Parathyroid adenoma (tissue), 2 donors: ENCODE measurements around the gene CORO7.

Experiments
- H2AFZ ChIP-seq: fragments of 300-600 bp; sonication (generic); one replicate; pipeline ENCODE4 v1.7.0; 2017; ENCODE audit warnings: antibody characterized with exemption, mild to moderate bottlenecking
- H3K27ac ChIP-seq: fragments of 300-600 bp; sonication (generic); one replicate; pipeline ENCODE4 v1.7.0; 2017
- H3K27me3 ChIP-seq: fragments of 300-600 bp; sonication (generic); one replicate; pipeline ENCODE4 v1.7.0; 2017; ENCODE audit warnings: low read length; ENCODE audit not compliant: control insufficient read depth, insufficient read depth
- H3K36me3 ChIP-seq: fragments of 300-600 bp; sonication (generic); one replicate; pipeline ENCODE4 v1.7.0; 2017; ENCODE audit warnings: low read length; ENCODE audit not compliant: control insufficient read depth, insufficient read depth
- H3K4me1 ChIP-seq: fragments of 300-600 bp; sonication (generic); one replicate; pipeline ENCODE4 v1.7.0; 2017; ENCODE audit warnings: control low read depth
- H3K4me2 ChIP-seq: fragments of 300-600 bp; sonication (generic); one replicate; pipeline ENCODE4 v1.7.0; 2017; ENCODE audit warnings: low read length
- H3K4me3 ChIP-seq: fragments of 300-600 bp; sonication (generic); one replicate; pipeline ENCODE4 v1.7.0; 2017; ENCODE audit warnings: low read depth, low read length
- H3K79me2 ChIP-seq: fragments of 300-600 bp; sonication (generic); one replicate; pipeline ENCODE4 v1.7.0; 2017; ENCODE audit warnings: control low read depth
- H3K9ac ChIP-seq: fragments of 300-600 bp; sonication (generic); one replicate; pipeline ENCODE4 v1.7.0; 2017; ENCODE audit warnings: mild to moderate bottlenecking
- H3K9me3 ChIP-seq: fragments of 300-600 bp; sonication (generic); one replicate; pipeline ENCODE4 v1.7.0; 2017; ENCODE audit warnings: low read length; ENCODE audit not compliant: control insufficient read depth
- TF ChIP-seq, protein P1 (sequence below): fragments of 300-600 bp; sonication (generic); IDR thresholded peaks from one replicate; pipeline ENCODE4 v1.7.0; 2017; ENCODE audit warnings: antibody characterized with exemption, mild to moderate bottlenecking
- donor health status: primary hyperparathyroidism.

Gene CORO7

DNA sequence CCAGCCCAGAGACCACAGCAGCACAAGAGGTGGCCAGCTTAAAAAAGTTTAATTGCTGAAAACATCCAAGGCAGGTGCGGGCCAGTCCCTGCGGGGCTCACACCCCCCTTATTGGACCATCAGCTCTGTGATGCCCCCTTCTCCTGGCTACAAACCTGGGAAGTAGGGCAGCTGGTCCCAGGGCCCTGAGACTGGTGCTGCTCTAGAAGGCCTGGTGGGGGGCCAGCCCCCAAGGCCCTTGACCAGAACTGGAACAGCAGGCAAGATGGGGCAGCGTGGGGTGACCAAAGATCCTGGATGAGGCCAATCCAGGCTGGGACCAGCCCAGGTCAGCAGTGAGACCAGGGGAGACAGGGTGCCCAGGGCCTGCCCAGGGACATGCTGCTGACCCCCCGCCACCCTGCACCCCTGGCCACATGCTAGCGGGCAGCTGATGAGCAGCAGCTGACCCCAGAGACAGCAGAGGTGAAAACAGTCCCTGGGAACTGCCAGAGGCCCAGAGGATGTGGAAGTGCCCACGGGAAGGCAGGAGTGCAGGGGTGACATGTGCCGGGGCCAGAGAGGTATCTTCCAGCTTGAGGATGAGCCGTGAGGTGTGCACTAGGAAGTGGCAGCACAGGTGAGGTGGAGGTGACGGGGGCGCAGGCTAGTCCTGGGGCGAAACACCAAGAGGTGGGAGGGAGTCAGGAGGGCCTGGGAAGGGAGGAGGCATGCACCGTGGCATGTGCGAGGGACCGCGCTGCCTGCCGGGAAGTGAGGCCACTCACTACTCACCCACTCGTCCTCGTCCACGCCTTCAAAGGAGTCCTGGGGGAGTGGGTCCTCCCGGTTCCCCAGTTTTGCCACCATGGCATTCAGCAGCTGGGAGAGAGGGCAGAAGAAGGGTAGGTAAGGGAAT, 61.6 kb downstream of the CORO7 start:
- Histone ChIP-seq H3K79me2 (no peaks in the 10 kb centered on the region), H3K36me3 (no peaks in the 10 kb centered on the region), H3K27ac (no peak overlapping the region), H2AFZ (no peak overlapping the region), H3K9me3 (no peaks in the 10 kb centered on the region), H3K27me3 (no peaks in the 10 kb centered on the region), H3K4me3 (no peak overlapping the region), H3K4me2 (no peak overlapping the region), H3K9ac (no peak overlapping the region), H3K4me1 (peaks cover 4% of the 10 kb centered on the region)
- TF ChIP-seq, protein P1, sequence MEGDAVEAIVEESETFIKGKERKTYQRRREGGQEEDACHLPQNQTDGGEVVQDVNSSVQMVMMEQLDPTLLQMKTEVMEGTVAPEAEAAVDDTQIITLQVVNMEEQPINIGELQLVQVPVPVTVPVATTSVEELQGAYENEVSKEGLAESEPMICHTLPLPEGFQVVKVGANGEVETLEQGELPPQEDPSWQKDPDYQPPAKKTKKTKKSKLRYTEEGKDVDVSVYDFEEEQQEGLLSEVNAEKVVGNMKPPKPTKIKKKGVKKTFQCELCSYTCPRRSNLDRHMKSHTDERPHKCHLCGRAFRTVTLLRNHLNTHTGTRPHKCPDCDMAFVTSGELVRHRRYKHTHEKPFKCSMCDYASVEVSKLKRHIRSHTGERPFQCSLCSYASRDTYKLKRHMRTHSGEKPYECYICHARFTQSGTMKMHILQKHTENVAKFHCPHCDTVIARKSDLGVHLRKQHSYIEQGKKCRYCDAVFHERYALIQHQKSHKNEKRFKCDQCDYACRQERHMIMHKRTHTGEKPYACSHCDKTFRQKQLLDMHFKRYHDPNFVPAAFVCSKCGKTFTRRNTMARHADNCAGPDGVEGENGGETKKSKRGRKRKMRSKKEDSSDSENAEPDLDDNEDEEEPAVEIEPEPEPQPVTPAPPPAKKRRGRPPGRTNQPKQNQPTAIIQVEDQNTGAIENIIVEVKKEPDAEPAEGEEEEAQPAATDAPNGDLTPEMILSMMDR = no peak

DNA sequence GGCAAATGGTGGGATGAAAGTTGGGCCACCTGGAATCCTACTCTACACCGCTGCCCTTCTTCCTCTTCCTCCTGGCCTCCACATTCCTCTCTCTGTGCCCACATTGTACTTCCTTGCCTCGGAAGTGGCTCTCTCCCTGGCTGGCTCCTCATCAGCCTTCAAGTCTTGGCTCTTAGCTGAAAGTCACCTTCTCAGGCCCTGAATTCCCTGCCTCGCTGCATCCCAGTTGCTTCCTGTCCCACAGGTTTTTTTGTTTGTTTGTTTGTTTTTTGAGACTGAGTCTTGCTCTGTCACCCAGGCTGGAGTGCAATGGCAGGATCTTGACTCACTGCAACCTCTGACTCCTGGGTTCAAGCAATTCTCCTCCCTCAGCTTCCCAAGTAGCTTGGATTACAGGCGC, 62.7 kb downstream of the CORO7 start:
- H3K4me1 ChIP-seq = peaks cover 4% of the 10 kb centered on the region
- no peak overlapping the region for H2AFZ ChIP-seq
- TF ChIP-seq, protein P1 = no peak
- no peak overlapping the region for H3K9ac ChIP-seq
- H3K79me2 ChIP-seq = no peaks in the 10 kb centered on the region
- no peaks in the 10 kb centered on the region for H3K27me3 ChIP-seq
- no peak overlapping the region for H3K4me3 ChIP-seq
- H3K36me3 ChIP-seq = no peaks in the 10 kb centered on the region
- H3K4me2 ChIP-seq = no peak overlapping the region
- H3K27ac ChIP-seq = no peak overlapping the region
- H3K9me3 ChIP-seq = no peaks in the 10 kb centered on the region

DNA sequence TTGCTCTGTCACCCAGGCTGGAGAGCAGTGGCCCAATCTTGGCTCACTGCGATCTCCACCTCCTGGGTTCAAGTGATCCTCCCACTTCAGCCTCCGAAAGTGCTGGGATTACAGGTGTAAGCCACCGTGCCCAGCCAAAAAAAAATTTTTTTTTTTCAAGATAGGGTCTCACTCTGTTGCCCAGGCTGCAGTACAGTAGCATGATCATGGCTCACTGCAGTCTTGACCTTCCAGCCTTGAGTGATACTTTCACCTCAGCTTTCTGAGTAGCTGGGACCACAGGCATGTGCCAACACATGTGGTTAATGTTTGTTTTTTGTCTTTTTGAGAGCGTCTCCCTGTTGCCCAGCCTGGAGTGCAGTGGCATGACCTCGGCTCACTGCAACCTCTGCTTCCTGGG, 63.6 kb downstream of the CORO7 start:
- no peaks in the 10 kb centered on the region for H3K27me3 ChIP-seq
- no peak overlapping the region for H3K4me2 ChIP-seq
- no peak overlapping the region for H3K4me3 ChIP-seq
- H3K4me1 ChIP-seq = peaks cover 4% of the 10 kb centered on the region
- H3K9me3 ChIP-seq = no peaks in the 10 kb centered on the region
- no peaks in the 10 kb centered on the region for H3K36me3 ChIP-seq
- TF ChIP-seq, protein P1 = no peak
- no peak overlapping the region for H3K27ac ChIP-seq
- H2AFZ ChIP-seq = no peak overlapping the region
- H3K9ac ChIP-seq = no peak overlapping the region
- H3K79me2 ChIP-seq = no peaks in the 10 kb centered on the region

DNA sequence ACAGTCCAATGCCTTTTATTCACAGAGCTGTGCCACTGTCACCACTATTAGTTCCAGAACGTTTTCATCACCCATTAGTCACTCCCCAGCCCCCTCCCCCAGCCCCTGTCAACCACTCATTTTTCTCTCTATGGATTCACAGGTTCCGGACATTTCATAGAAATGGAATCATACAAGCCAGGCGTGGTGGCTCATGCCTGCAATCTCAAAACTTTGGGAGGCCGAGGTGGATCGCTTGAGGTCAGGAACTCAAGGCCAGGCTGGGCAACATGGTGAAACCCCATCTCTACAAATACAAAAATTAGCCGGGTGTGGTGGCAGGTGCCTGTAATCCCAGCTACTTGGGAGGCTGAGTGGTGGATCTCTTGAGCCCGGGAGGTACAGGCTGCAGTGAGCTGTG, 64.5 kb downstream of the CORO7 start:
- TF ChIP-seq, protein P1 = no peak
- Histone ChIP-seq H3K79me2 (no peaks in the 10 kb centered on the region), H3K4me1 (peaks cover 4% of the 10 kb centered on the region), H3K4me2 (no peak overlapping the region), H3K9ac (no peak overlapping the region), H2AFZ (peak overlapping the region; percentile 49), H3K27ac (no peak overlapping the region), H3K27me3 (no peaks in the 10 kb centered on the region), H3K4me3 (no peak overlapping the region), H3K9me3 (no peaks in the 10 kb centered on the region), H3K36me3 (no peaks in the 10 kb centered on the region)
